GM19467 (cell line): ENCODE results near the gene CLASP2.
A peak's percentile ranks its signal among the peaks of the same experiment; 100 is the strongest.
"Not testable (repeated sequence)": the region's sequence is repeated elsewhere in the genome, so short reads cannot be mapped to it uniquely, and the experiment has no call there.

Experiments used
- ATAC-seq: cut with Tn5 transposase; IDR thresholded peaks from one replicate; pipeline ENCODE4 v1.9.1; 2021; ENCODE audit warnings: mild to moderate bottlenecking, moderate library complexity; ENCODE audit not compliant: unreplicated experiment

CLASP2 gene

GRCh38 chr3:33690341-33690740 is 27.7 kb downstream of the CLASP2 start:
- no peak for ATAC-seq

- no peak for ATAC-seq
Measured at GRCh38 chr3:33687406-33688010, 30.5 kb downstream of the CLASP2 start.

GRCh38 chr3:33682770-33683169 is 35.3 kb downstream of the CLASP2 start:
- ATAC-seq: no peak

GRCh38 chr3:33681667-33682066 is 36.4 kb downstream of the CLASP2 start:
- ATAC-seq: no peak

- no peak for ATAC-seq
Measured at GRCh38 chr3:33678073-33678472, 40.0 kb downstream of the CLASP2 start.

- not testable (repeated sequence) for ATAC-seq
Measured at GRCh38 chr3:33673436-33673835, 44.6 kb downstream of the CLASP2 start.

- no peak for ATAC-seq
Measured at GRCh38 chr3:33668618-33669017, 49.4 kb downstream of the CLASP2 start.

- ATAC-seq: no peak
Measured at GRCh38 chr3:33665294-33665693, 52.8 kb downstream of the CLASP2 start.

- no peak for ATAC-seq
Measured at GRCh38 chr3:33664195-33664594, 53.9 kb downstream of the CLASP2 start.

GRCh38 chr3:33663042-33663441 is 55.0 kb downstream of the CLASP2 start:
- ATAC-seq: no peak

GRCh38 chr3:33659856-33660434 is 58.1 kb downstream of the CLASP2 start:
- no peak for ATAC-seq

GRCh38 chr3:33658991-33659848 is 58.8 kb downstream of the CLASP2 start:
- peak; percentile 89 for ATAC-seq

- ATAC-seq: no peak
Measured at GRCh38 chr3:33658621-33658990, 59.4 kb downstream of the CLASP2 start.

GRCh38 chr3:33658039-33658438 is 60.0 kb downstream of the CLASP2 start:
- no peak for ATAC-seq

- ATAC-seq: no peak
Measured at GRCh38 chr3:33652736-33653135, 65.3 kb downstream of the CLASP2 start.

- ATAC-seq: not testable (repeated sequence)
Measured at GRCh38 chr3:33651101-33651500, 67.0 kb downstream of the CLASP2 start.

- no peak for ATAC-seq
Measured at GRCh38 chr3:33650495-33650894, 67.6 kb downstream of the CLASP2 start.

GRCh38 chr3:33648793-33649192 is 69.3 kb downstream of the CLASP2 start:
- ATAC-seq: no peak

- ATAC-seq: no peak
Measured at GRCh38 chr3:33646406-33646805, 71.6 kb downstream of the CLASP2 start.

GRCh38 chr3:33645060-33645647 is 72.9 kb downstream of the CLASP2 start:
- no peak for ATAC-seq

- ATAC-seq: no peak
Measured at GRCh38 chr3:33644582-33644981, 73.5 kb downstream of the CLASP2 start.

- no peak for ATAC-seq
Measured at GRCh38 chr3:33642806-33643205, 75.2 kb downstream of the CLASP2 start.
